OCI-LY7 (cell line): ENCODE measurements around the gene FBXL20.

Source experiments
- CTCF ChIP-seq: fragments of 200-600 bp; sonication (generic); conservative IDR thresholded peaks from 2 replicates; pipeline ENCODE4 v1.5.1; 2014; ENCODE audit warnings: mild to moderate bottlenecking, antibody characterized with exemption, low read length, moderate library complexity, mixed read lengths
- EZH2phosphoT487 ChIP-seq: fragments of 200-600 bp; sonication (generic); IDR thresholded peaks from 2 replicates; pipeline ENCODE4 v1.6.1; 2018; ENCODE audit warnings: low read depth, borderline replicate concordance, mild to moderate bottlenecking, mixed run types, antibody characterized with exemption, low read length, moderate library complexity, mixed read lengths

GRCh38 chr17:39221572-39221971 lies 179.9 kb downstream of the FBXL20 start:
- no peak for TF ChIP-seq EZH2phosphoT487
- TF ChIP-seq CTCF, result no peak
